GM19193 (cell line): Measurements from ENCODE around the gene H2AZ2.

ENCODE experiments used
- POLR2A ChIP-seq: IDR thresholded peaks from 4 replicates; pipeline ENCODE4 v1.6.1; 2011; ENCODE audit not compliant: insufficient read depth, insufficient read length; ENCODE audit errors: extremely low read depth

The H2AZ2 gene

GRCh38 chr7:44798649-44799305, 49.1 kb downstream of the H2AZ2 start:
- TF ChIP-seq POLR2A = no peak

- no peak for TF ChIP-seq POLR2A
Measured at GRCh38 chr7:44797329-44798258, 50.3 kb downstream of the H2AZ2 start.

- TF ChIP-seq POLR2A = peak; percentile 99
Measured at GRCh38 chr7:44796504-44797328, 51.2 kb downstream of the H2AZ2 start, which contains the start of gene PPIA. Gene PPIA, plus strand, starts transcription at chr7:44796681. Its CDS starts 44 bp downstream, at chr7:44796725.

- TF ChIP-seq POLR2A = no peak
Measured at GRCh38 chr7:44796034-44796503, 51.8 kb downstream of the H2AZ2 start.

- no peak for TF ChIP-seq POLR2A
Measured at GRCh38 chr7:44794331-44794730, 53.6 kb downstream of the H2AZ2 start.

- TF ChIP-seq POLR2A = no peak
Measured at GRCh38 chr7:44793919-44794318, 54.0 kb downstream of the H2AZ2 start.

- TF ChIP-seq POLR2A = no peak
Measured at GRCh38 chr7:44791278-44792219, 56.3 kb downstream of the H2AZ2 start.

- TF ChIP-seq POLR2A = no peak
Measured at GRCh38 chr7:44789990-44790389, 57.9 kb downstream of the H2AZ2 start.

- no peak for TF ChIP-seq POLR2A
Measured at GRCh38 chr7:44787762-44788161, 60.1 kb downstream of the H2AZ2 start.

GRCh38 chr7:44787041-44787440, 60.8 kb downstream of the H2AZ2 start:
- no peak for TF ChIP-seq POLR2A

- no peak for TF ChIP-seq POLR2A
Measured at GRCh38 chr7:44784364-44784763, 63.5 kb downstream of the H2AZ2 start.

- TF ChIP-seq POLR2A = no peak
Measured at GRCh38 chr7:44783407-44783806, 64.5 kb downstream of the H2AZ2 start.

- TF ChIP-seq POLR2A = no peak
Measured at GRCh38 chr7:44782460-44782859, 65.4 kb downstream of the H2AZ2 start.
